Loucy (cell line): Measurements from ENCODE around the gene PALB2.

Experiments used
- CTCF ChIP-seq: fragments of 200-600 bp; sonication (generic); conservative IDR thresholded peaks from 2 replicates; pipeline ENCODE4 v1.5.1; 2014; ENCODE audit warnings: mild to moderate bottlenecking, antibody characterized with exemption, low read length
- EZH2phosphoT487 ChIP-seq: fragments of 200-600 bp; IDR thresholded peaks from 2 replicates; pipeline ENCODE4 v1.6.1; 2018; ENCODE audit warnings: antibody characterized with exemption, mild to moderate bottlenecking, moderate library complexity, borderline replicate concordance

GRCh38 chr16:23607726-23608125 lies 33.4 kb downstream of the PALB2 start:
- TF ChIP-seq CTCF (no peak), EZH2phosphoT487 (no peak)
